GM06990 (cell line): ENCODE results near the gene DENND1A.

Experiments used
- DNase-seq: peaks from one replicate; pipeline ENCODE4 v3.0.0-alpha.2; 2011; ENCODE audit not compliant: insufficient read length; ENCODE audit errors: extremely low read depth
- H3K27me3 ChIP-seq: replicated peaks from 2 replicates; pipeline ENCODE4 v1.6.0; 2011; ENCODE audit warnings: low read length; ENCODE audit not compliant: control insufficient read depth, insufficient read depth
- H3K36me3 ChIP-seq: 2 replicates; pipeline ENCODE4 v1.5.1; 2011; ENCODE audit warnings: low read length; ENCODE audit not compliant: control insufficient read depth, insufficient read depth
- H3K4me3 ChIP-seq: replicated peaks from 2 replicates; pipeline ENCODE4 v1.5.1; 2011; ENCODE audit warnings: low read depth, mild to moderate bottlenecking, control low read depth, low read length
- CTCF ChIP-seq: IDR thresholded peaks from 2 replicates; pipeline ENCODE4 v1.5.1; 2011; ENCODE audit warnings: low read length, control low read depth, mild to moderate bottlenecking, inconsistent platforms; ENCODE audit not compliant: insufficient read depth, poor library complexity, severe bottlenecking

Gene DENND1A

GRCh38 chr9:123411191-123411590, 518.7 kb downstream of the DENND1A start:
- H3K27me3 ChIP-seq: no peaks in the 10 kb centered on the region
- DNase-seq: no peak
- peaks cover 1% of the 10 kb centered on the region; the same call in 1 of the 2 replicates for H3K36me3 ChIP-seq
- H3K4me3 ChIP-seq: no peak overlapping the region
- TF ChIP-seq CTCF: no peak

GRCh38 chr9:123410281-123410910, 519.5 kb downstream of the DENND1A start:
- no peak for TF ChIP-seq CTCF
- DNase-seq: no peak
- Histone ChIP-seq H3K4me3 (no peak overlapping the region), H3K27me3 (no peaks in the 10 kb centered on the region), H3K36me3 (no peaks in the 10 kb centered on the region; the same call in 1 of the 2 replicates)

GRCh38 chr9:123408313-123409262, 521.3 kb downstream of the DENND1A start:
- Histone ChIP-seq H3K36me3 (no peaks in the 10 kb centered on the region; the same call in none of the 2 replicates), H3K27me3 (no peaks in the 10 kb centered on the region), H3K4me3 (no peak overlapping the region)
- no peak for TF ChIP-seq CTCF
- no peak for DNase-seq

- Histone ChIP-seq H3K27me3 (no peaks in the 10 kb centered on the region), H3K4me3 (no peak overlapping the region), H3K36me3 (peaks cover 5% of the 10 kb centered on the region)
- no peak for DNase-seq
- no peak for TF ChIP-seq CTCF
These were observed 522.6 kb downstream of the DENND1A start for GRCh38 chr9:123407217-123407851.

GRCh38 chr9:123406691-123407216, 523.2 kb downstream of the DENND1A start:
- no peaks in the 10 kb centered on the region for H3K27me3 ChIP-seq
- H3K36me3 ChIP-seq: peaks cover 7% of the 10 kb centered on the region
- no peak for DNase-seq
- H3K4me3 ChIP-seq: no peak overlapping the region
- no peak for TF ChIP-seq CTCF
